H1 (cell line): ENCODE results near the gene ERCC6L. TPM values are rescaled to one million over a fixed set of nuclear protein-coding genes. Genes with fewer than 3 reads are reported as not detected.

Experiments
- CTCF ChIA-PET: fragments of 300-600 bp; sonication (Branson Sonifier 250); formaldehyde crosslinking; loops from one replicate; lab custom pipeline; 2021; ENCODE audit not compliant: partially characterized antibody; lab: Charles Lee
- POLR2A ChIA-PET: fragments of 300-600 bp; sonication (Branson Sonifier 250); formaldehyde crosslinking; loops from one replicate; lab custom pipeline; 2021; ENCODE audit warnings: inconsistent platforms; ENCODE audit not compliant: partially characterized antibody; lab: Charles Lee
- DNase-seq, 2 experiments: peaks; one replicate each; pipeline versions ENCODE4 v3.0.0 to v3.0.0-alpha.2; 2010 to 2022; ENCODE audit warnings: low spot score in 2 of 2, low read depth in 1 of 2, mixed read lengths in 1 of 2
- FAIRE-seq: peaks from 2 replicates; lab custom pipeline; 2011; peaks lifted over from hg19 to GRCh38; lab: Jason Lieb, UNC
- H2AFZ ChIP-seq: 2 replicates; pipeline ENCODE4 v1.8.1; 2012; ENCODE audit warnings: low read length, inconsistent platforms
- H2AK5ac ChIP-seq: 2 replicates; pipeline ENCODE4 v1.6.1; 2013; ENCODE audit warnings: low read depth, low read length
- H2BK120ac ChIP-seq: replicated peaks from 2 replicates; pipeline ENCODE3; 2013; ENCODE audit warnings: low read depth, low read length, inconsistent platforms
- H2BK12ac ChIP-seq: 2 replicates; pipeline ENCODE4 v1.6.1; 2013; ENCODE audit warnings: low read depth, low read length
- H2BK15ac ChIP-seq: 2 replicates; pipeline ENCODE4 v1.6.1; 2013; ENCODE audit warnings: low read length
- H2BK20ac ChIP-seq: 2 replicates; pipeline ENCODE4 v1.6.1; 2013; ENCODE audit warnings: low read length
- H2BK5ac ChIP-seq: 2 replicates; pipeline ENCODE4 v1.6.1; 2013; ENCODE audit warnings: low read depth, low read length
- H3K14ac ChIP-seq: 2 replicates; pipeline ENCODE4 v1.6.1; 2013; ENCODE audit warnings: inconsistent platforms; ENCODE audit not compliant: insufficient read length
- H3K18ac ChIP-seq: 2 replicates; pipeline ENCODE4 v1.6.1; 2013; ENCODE audit warnings: low read length; ENCODE audit errors: extremely low read depth
- H3K23ac ChIP-seq: 2 replicates; pipeline ENCODE4 v1.6.1; 2013; ENCODE audit warnings: inconsistent platforms; ENCODE audit not compliant: insufficient read length
- H3K23me2 ChIP-seq: 2 replicates; pipeline ENCODE4 v1.6.1; 2013; ENCODE audit warnings: low read depth, low read length
- H3K27ac ChIP-seq: 2 replicates; pipeline ENCODE4 v1.6.1; 2011; ENCODE audit warnings: low read depth, low read length, inconsistent platforms
- H3K27me3 ChIP-seq, 4 experiments: replicated peaks in 1 of 4; 1 replicate in 1 of 4; 2 replicates in 3 of 4; pipeline versions ENCODE4 v1.6.1 to v1.8.1; 2011 to 2013; ENCODE audit warnings: low read length in 3 of 4, mild to moderate bottlenecking in 3 of 4, inconsistent platforms in 2 of 4, mixed read lengths in 2 of 4, moderate library complexity in 1 of 4; ENCODE audit not compliant: control insufficient read depth in 3 of 4, insufficient read depth in 3 of 4; ENCODE audit errors: extremely low read depth in 1 of 4
- H3K36me3 ChIP-seq, 4 experiments: 2 replicates each; pipeline versions ENCODE4 v1.6.1 to v1.8.1; 2011 to 2013; ENCODE audit warnings: mild to moderate bottlenecking in 4 of 4, low read length in 3 of 4, moderate library complexity in 2 of 4, control low read depth in 1 of 4, inconsistent platforms in 1 of 4; ENCODE audit not compliant: insufficient read depth in 4 of 4, control insufficient read depth in 2 of 4
- H3K4ac ChIP-seq: replicated peaks from 2 replicates; pipeline ENCODE3; 2013; ENCODE audit warnings: low read length, low read depth, mixed read lengths, inconsistent platforms; ENCODE audit not compliant: insufficient read length
- H3K4me1 ChIP-seq, 4 experiments: replicated peaks in 1 of 4; 1 replicate in 1 of 4; 2 replicates in 3 of 4; pipeline versions ENCODE4 v1.6.1 to v1.8.1; 2011 to 2013; ENCODE audit warnings: low read length in 3 of 4, inconsistent platforms in 2 of 4, mixed read lengths in 1 of 4; ENCODE audit not compliant: insufficient read depth in 4 of 4, control insufficient read depth in 3 of 4
- H3K4me2 ChIP-seq, 2 experiments: 2 replicates each; pipeline versions ENCODE4 v1.6.1 to v1.8.1; 2011 to 2013; ENCODE audit warnings: low read depth in 2 of 2, low read length in 2 of 2, control low read depth in 1 of 2, inconsistent platforms in 1 of 2, mild to moderate bottlenecking in 1 of 2; ENCODE audit not compliant: insufficient read depth in 1 of 2
- H3K4me3 ChIP-seq, 4 experiments: fragments of 200-600, 300-600 bp in 1 of 4; sonication (generic), shearing (Covaris generic), sonication (Bioruptor Twin) in 1 of 4; 2 replicates each; pipeline versions ENCODE4 v1.5.1 to v1.8.1; 2011 to 2016; ENCODE audit warnings: low read length in 4 of 4, low read depth in 3 of 4, control low read depth in 2 of 4, inconsistent platforms in 2 of 4, mild to moderate bottlenecking in 2 of 4, mixed read lengths in 1 of 4, moderate library complexity in 1 of 4; ENCODE audit not compliant: insufficient read depth in 2 of 4; ENCODE audit errors: extremely low read depth in 1 of 4
- H3K56ac ChIP-seq: replicated peaks from 2 replicates; pipeline ENCODE3; 2013; ENCODE audit warnings: low read depth, mild to moderate bottlenecking, mixed read lengths, low read length, inconsistent platforms; ENCODE audit not compliant: insufficient read length
- H3K79me1 ChIP-seq: 2 replicates; pipeline ENCODE4 v1.6.1; 2013; ENCODE audit warnings: low read depth, low read length, control low read depth
- H3K79me2 ChIP-seq, 2 experiments: 2 replicates each; pipeline versions ENCODE4 v1.6.1 to v1.8.1; 2012 to 2013; ENCODE audit warnings: low read length in 2 of 2, mild to moderate bottlenecking in 2 of 2, inconsistent platforms in 1 of 2; ENCODE audit not compliant: insufficient read depth in 2 of 2, control insufficient read depth in 1 of 2
- H3K9ac ChIP-seq, 4 experiments: replicated peaks in 1 of 4; 1 replicate in 1 of 4; 2 replicates in 3 of 4; pipeline versions ENCODE4 v1.6.1 to v1.8.1; 2011 to 2013; ENCODE audit warnings: low read depth in 3 of 4, low read length in 3 of 4, control low read depth in 2 of 4, mild to moderate bottlenecking in 2 of 4, moderate library complexity in 2 of 4, inconsistent platforms in 1 of 4; ENCODE audit errors: extremely low read depth in 1 of 4
- H3K9me3 ChIP-seq, 2 experiments: 2 replicates each; pipeline versions ENCODE4 v1.6.1 to v1.8.1; 2012 to 2013; ENCODE audit warnings: mild to moderate bottlenecking in 2 of 2, moderate library complexity in 2 of 2, control low read depth in 1 of 2, inconsistent platforms in 1 of 2, low read depth in 1 of 2, low read length in 1 of 2, mixed read lengths in 1 of 2; ENCODE audit not compliant: insufficient read depth in 2 of 2
- H4K20me1 ChIP-seq, 2 experiments: replicated peaks in 1 of 2; 2 replicates each; pipeline versions ENCODE3 to v1.8.1; 2011 to 2013; ENCODE audit warnings: inconsistent platforms in 2 of 2, low read length in 2 of 2, mild to moderate bottlenecking in 1 of 2; ENCODE audit not compliant: insufficient read depth in 2 of 2, control insufficient read depth in 1 of 2
- H4K5ac ChIP-seq: 2 replicates; pipeline ENCODE4 v1.6.1; 2013; ENCODE audit warnings: low read length, low read depth, mixed read lengths, inconsistent platforms; ENCODE audit not compliant: insufficient read length
- H4K8ac ChIP-seq: 2 replicates; pipeline ENCODE4 v1.8.0; 2013; ENCODE audit warnings: mild to moderate bottlenecking, moderate library complexity, low read length, inconsistent platforms; ENCODE audit not compliant: insufficient read depth; ENCODE audit errors: extremely low read depth
- H4K91ac ChIP-seq: replicated peaks from 2 replicates; pipeline ENCODE3; 2013; ENCODE audit warnings: low read length, mixed read lengths, inconsistent platforms; ENCODE audit not compliant: insufficient read length
- ASH2L ChIP-seq: fragments of 200-600, 300-600 bp; sonication (generic); IDR thresholded peaks from one replicate; pipeline ENCODE4 v1.7.1; 2017; ENCODE audit warnings: low read length
- BRCA1 ChIP-seq: IDR thresholded peaks from 2 replicates; pipeline ENCODE4 v1.6.1; 2012; ENCODE audit warnings: low read depth, low read length, improper control_type of control experiment
- CEBPB ChIP-seq: IDR thresholded peaks from 2 replicates; pipeline ENCODE4 v1.6.1; 2012; ENCODE audit warnings: low read depth, low read length
- GTF2F1 ChIP-seq: IDR thresholded peaks from 2 replicates; pipeline ENCODE4 v1.6.1; 2012; ENCODE audit warnings: low read depth, low read length, improper control_type of control experiment, borderline replicate concordance
- HDAC6 ChIP-seq: IDR thresholded peaks from one replicate; pipeline ENCODE4 v1.7.1; 2012; ENCODE audit warnings: low read depth, mild to moderate bottlenecking, inconsistent platforms, low read length, moderate library complexity
- KDM4A ChIP-seq: IDR thresholded peaks from one replicate; pipeline ENCODE4 v1.7.1; 2012; ENCODE audit warnings: low read depth, mild to moderate bottlenecking, moderate library complexity, low read length, inconsistent platforms; ENCODE audit not compliant: severe bottlenecking
- NANOG ChIP-seq: IDR thresholded peaks from 2 replicates; pipeline ENCODE4 v1.6.1; 2011; ENCODE audit warnings: low read length, low read depth, mild to moderate bottlenecking, inconsistent platforms; ENCODE audit not compliant: insufficient read depth, poor library complexity, severe bottlenecking
- NRF1 ChIP-seq: IDR thresholded peaks from 2 replicates; pipeline ENCODE4 v1.6.1; 2011; ENCODE audit warnings: mild to moderate bottlenecking, low read depth, low read length, improper control_type of control experiment
- POLR2A ChIP-seq, 2 experiments: IDR thresholded peaks; 1 replicate in 1 of 2; 2 replicates in 1 of 2; pipeline ENCODE4 v1.6.1; 2011; ENCODE audit warnings: low read depth in 2 of 2, low read length in 2 of 2, mild to moderate bottlenecking in 2 of 2; ENCODE audit errors: control extremely low read depth in 1 of 2
- RAD21 ChIP-seq, 2 experiments: IDR thresholded peaks in 1 of 2; conservative IDR thresholded peaks in 1 of 2; 2 replicates each; pipeline ENCODE4 v1.6.1; 2011; ENCODE audit warnings: low read depth in 2 of 2, low read length in 2 of 2, improper control_type of control experiment in 1 of 2, inconsistent platforms in 1 of 2, mild to moderate bottlenecking in 1 of 2, moderate library complexity in 1 of 2
- SIX5 ChIP-seq: IDR thresholded peaks from 2 replicates; pipeline ENCODE4 v1.6.1; 2011; ENCODE audit warnings: mild to moderate bottlenecking, low read depth, low read length
- SP4 ChIP-seq: IDR thresholded peaks from 2 replicates; pipeline ENCODE4 v1.6.1; 2012; ENCODE audit warnings: low read length, inconsistent platforms
- SRF ChIP-seq: IDR thresholded peaks from 2 replicates; pipeline ENCODE4 v1.6.1; 2011; ENCODE audit warnings: mild to moderate bottlenecking, low read depth, low read length, moderate library complexity
- TAF1 ChIP-seq: IDR thresholded peaks from 2 replicates; pipeline ENCODE4 v1.6.1; 2011; ENCODE audit warnings: mild to moderate bottlenecking, low read depth, low read length
- TEAD4 ChIP-seq: IDR thresholded peaks from 2 replicates; pipeline ENCODE4 v1.6.1; 2012; ENCODE audit warnings: low read depth, low read length, inconsistent platforms, mixed read lengths
- ZNF274 ChIP-seq: IDR thresholded peaks from 2 replicates; pipeline ENCODE4 v1.7.0; 2012; ENCODE audit warnings: low read length, borderline replicate concordance; ENCODE audit errors: extremely low read depth
- WGBS, 2 experiments: shearing (Covaris generic) in 1 of 2; methylation state at CpG; one replicate each; pipeline versions ENCODE4 v1.1.6 to v1.1.7; 2013 to 2015; ENCODE audit warnings: low lambda C conversion rate in 2 of 2, mixed read lengths in 2 of 2, inconsistent platforms in 1 of 2, low coverage in 1 of 2, missing lambda C conversion rate in 1 of 2; ENCODE audit not compliant: insufficient replicate concordance in 2 of 2, insufficient coverage in 1 of 2, insufficient read length in 1 of 2; ENCODE audit errors: extremely low coverage in 1 of 2, missing lambda C conversion rate in 1 of 2; 5-methylcytosine and 5-hydroxymethylcytosine counted together
- polyA plus RNA-seq, 7 experiments: library from polyadenylated mRNA; depleted of rRNA in 3 of 7; stranded (reverse) in 5 of 7; unstranded in 2 of 7; fragments of >200 nt in 5 of 7; fragments of 200-250 nt in 2 of 7; gene quantifications; 1 replicate in 5 of 7; 2 replicates in 1 of 7; 4 replicates in 1 of 7; pipeline versions ENCODE4 v1.2.1 to v1.2.3, GENCODE V29; 2011 to 2013; ENCODE audit warnings: missing spikeins in 2 of 7, mixed read lengths in 2 of 7
- total RNA-seq: library from RNA; stranded (reverse); fragmentation: NEBNext Ultra II Directional; extraction: Animal tissue kit (Norgen Biotek cat#: 25700); gene quantifications from 2 replicates; pipeline ENCODE4 v1.2.1, GENCODE V29; 2021

ERCC6L gene
- total and polyA plus RNA-seq, 2 of the 8 experiments (the other 6 are each of a cell fraction or from before 2014, with no cell fraction given) = 4.0 to 23.9 TPM

DNA sequence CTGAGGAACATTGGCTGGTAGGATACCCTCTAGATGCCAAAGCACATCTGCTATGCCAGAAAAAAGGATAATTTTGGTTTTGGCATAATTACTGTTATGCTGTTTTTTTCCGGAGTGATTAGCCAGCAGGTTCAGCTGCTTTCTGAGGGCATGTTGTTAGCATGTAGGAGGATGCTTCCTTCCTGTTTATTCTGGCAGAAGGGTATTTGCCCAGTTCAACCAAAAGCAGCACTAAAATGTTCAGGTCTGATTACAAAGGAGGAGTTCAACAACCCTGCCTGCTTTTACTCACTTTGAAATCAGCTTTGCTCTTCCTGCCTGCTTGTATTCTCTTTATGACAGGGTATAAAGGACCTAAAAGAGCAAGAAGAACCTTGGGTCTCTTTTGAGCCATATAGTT is 21.9 kb downstream of the ERCC6L start:
- Histone ChIP-seq H3K79me1 (no peaks in the 10 kb centered on the region), H3K14ac (no peak overlapping the region), H2BK20ac (no peak overlapping the region), H3K36me3 (no peaks in the 10 kb centered on the region; a peak in 1 of 8 replicates), H4K91ac (no peak overlapping the region), H3K4me1 (no peaks in the 10 kb centered on the region), H3K56ac (no peak overlapping the region), H2BK5ac (no peak overlapping the region), H2BK15ac (no peak overlapping the region), H2AFZ (no peak overlapping the region), H3K4me3 (no peak overlapping the region), H4K5ac (no peak overlapping the region), H3K23ac (no peak overlapping the region), H3K27ac (no peak overlapping the region), H3K9me3 (peaks cover 0 to 6% of the 10 kb centered on the region in 2 experiments; a peak in 2 of 4 replicates), H3K9ac (no peak overlapping the region), H2BK120ac (no peak overlapping the region), H3K27me3 (no peaks in the 10 kb centered on the region), H3K18ac (no peak overlapping the region), H3K79me2 (0 out of 4 replicates have a peak, but pooled peaks cover 0 to 3% of the 10 kb centered on the region in 2 experiments), H4K20me1 (no peaks in the 10 kb centered on the region), H4K8ac (no peak overlapping the region), H2BK12ac (no peak overlapping the region), H3K4ac (no peak overlapping the region), H3K23me2 (no peaks in the 10 kb centered on the region), H2AK5ac (no peak overlapping the region), H3K4me2 (no peak overlapping the region)
- CTCF ChIA-PET = no interaction called here
- FAIRE-seq (no peak), DNase-seq (no peak)
- POLR2A ChIA-PET = interaction anchor here (1.2 kb wide), 1 partner anchor 22 kb away, joined by 3 read pairs; the partner anchor contains the start of gene ERCC6L
- WGBS, 2 experiments = 100% methylated on average over 1 of the region's 1 CpG; no CpG with 5 or more reads in 1 of the 2 experiments
- no peak for TF ChIP-seq HDAC6
- no peak for TF ChIP-seq CEBPB
- TF ChIP-seq RAD21 (IDR thresholded peaks at IDR 0.05 in 1 of 2, conservative IDR thresholded peaks at IDR 0.05 in 1 of 2; ENCODE audit: low read depth in 2 of 2, low read length in 2 of 2) = no peak
- TF ChIP-seq GTF2F1 = no peak
- TF ChIP-seq ASH2L = no peak
- TF ChIP-seq NRF1 = no peak
- TF ChIP-seq KDM4A = no peak
- TF ChIP-seq BRCA1 = no peak
- TF ChIP-seq SP4 = no peak
- no peak for TF ChIP-seq NANOG
- no peak for TF ChIP-seq TEAD4
- TF ChIP-seq TAF1 = no peak
- TF ChIP-seq SRF = no peak
- no peak for TF ChIP-seq ZNF274
- TF ChIP-seq POLR2A (IDR thresholded peaks at IDR 0.05; ENCODE audit: control extremely low read depth in 1 of 2, low read depth in 2 of 2, low read length in 2 of 2) = no peak
- no peak for TF ChIP-seq SIX5
